ENCODE data around the gene GET4. TPM values are rescaled to one million over a fixed set of nuclear protein-coding genes. Genes with fewer than 3 reads are reported as not detected.

Gene GET4
- total RNA-seq, 2 experiments from 2014 or later: 32.1 to 36.3 TPM

DNA sequence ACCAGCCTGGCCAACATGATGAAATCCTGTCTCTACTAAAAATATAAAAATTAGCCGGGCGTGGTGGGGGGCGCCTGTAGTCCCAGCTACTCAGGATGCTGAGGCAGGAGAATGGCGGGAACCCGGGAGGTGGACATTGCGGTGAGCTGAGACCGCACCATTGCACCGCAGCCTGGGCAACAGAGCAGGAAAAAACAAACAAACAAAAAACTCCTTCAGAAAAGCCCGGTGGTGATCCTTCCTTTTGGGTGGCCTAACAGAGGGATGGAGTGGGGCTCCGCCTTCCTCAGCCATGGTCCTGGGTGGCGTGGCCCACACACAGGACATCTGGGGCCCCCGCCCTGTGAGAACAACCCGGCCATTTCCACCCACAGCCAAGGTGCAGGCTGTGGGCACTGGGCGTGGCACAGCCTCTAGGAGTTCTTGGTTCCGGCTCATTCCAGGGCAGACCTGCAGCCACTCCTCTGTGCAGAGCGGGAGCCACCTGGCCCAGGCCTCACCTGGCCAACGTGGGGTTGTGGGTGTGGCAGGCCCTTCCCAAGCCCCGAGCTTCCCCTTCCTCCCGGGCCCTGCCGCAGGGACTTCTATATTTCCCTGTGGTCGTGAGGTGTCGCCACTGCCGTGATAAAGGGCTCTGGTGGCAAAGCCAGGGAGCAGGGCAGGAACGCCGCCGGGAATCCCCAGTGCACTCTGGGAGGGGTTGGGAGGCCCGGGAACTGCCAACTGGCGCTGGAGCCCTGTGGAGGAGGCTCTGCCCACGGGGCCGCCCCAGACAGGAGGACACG is 37.6 kb downstream of the GET4 start:
- Mint-ChIP-seq H3K9me3 (no peaks in the 10 kb centered on the region), H3K27me3 (peaks cover 4% of the 10 kb centered on the region), H3K36me3 (ENCODE audit: low read depth) (no peaks in the 10 kb centered on the region), H3K4me1 (peaks cover 10% of the 10 kb centered on the region), H3K4me3 (no peak overlapping the region), H3K27ac (no peak overlapping the region)
- ChIA-PET CTCF (interaction anchor here (0.6 to 2.2 kb wide), 4 partner anchors 8 to 1911 kb away, joined by 3 to 4 read pairs (median 4); partner anchors contain the start of gene COX19), POLR2A (no interaction called here)
- no peak for DNase-seq

DNA sequence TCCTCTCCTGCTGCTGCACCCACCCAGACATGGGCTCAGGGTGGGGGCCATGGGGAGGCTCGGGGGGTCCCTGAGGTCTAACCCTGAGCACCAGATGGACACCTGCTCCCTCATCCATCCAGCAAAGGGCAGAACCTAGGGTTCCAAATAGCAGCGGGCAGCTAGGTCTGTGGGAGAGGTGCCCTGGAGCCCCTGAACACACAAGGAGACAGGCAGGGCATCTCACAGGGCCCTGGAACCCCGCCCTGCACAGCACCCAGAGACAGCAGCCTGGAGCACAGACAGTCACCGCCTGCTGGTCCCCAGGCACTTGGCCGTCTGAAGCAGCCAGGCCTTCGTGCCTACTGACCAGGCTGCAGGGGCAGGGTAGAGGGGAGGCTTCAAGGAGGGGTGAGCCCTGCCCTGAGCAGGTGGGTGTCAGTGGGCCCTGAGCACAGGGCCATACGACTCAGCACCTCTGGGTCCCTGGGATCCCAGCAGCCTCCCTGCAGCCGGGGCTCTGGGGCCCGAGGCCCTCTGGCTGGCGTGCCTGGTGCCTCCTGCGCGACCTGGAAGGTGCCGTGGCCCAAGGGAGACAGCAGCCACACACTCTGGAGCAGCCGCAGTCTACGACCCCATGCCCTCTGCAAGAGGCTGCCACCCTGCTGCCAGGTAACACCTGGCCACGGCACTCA is 38.3 kb downstream of the GET4 start:
- H3K4me3 Mint-ChIP-seq: no peak overlapping the region
- POLR2A ChIA-PET: no interaction called here

DNA sequence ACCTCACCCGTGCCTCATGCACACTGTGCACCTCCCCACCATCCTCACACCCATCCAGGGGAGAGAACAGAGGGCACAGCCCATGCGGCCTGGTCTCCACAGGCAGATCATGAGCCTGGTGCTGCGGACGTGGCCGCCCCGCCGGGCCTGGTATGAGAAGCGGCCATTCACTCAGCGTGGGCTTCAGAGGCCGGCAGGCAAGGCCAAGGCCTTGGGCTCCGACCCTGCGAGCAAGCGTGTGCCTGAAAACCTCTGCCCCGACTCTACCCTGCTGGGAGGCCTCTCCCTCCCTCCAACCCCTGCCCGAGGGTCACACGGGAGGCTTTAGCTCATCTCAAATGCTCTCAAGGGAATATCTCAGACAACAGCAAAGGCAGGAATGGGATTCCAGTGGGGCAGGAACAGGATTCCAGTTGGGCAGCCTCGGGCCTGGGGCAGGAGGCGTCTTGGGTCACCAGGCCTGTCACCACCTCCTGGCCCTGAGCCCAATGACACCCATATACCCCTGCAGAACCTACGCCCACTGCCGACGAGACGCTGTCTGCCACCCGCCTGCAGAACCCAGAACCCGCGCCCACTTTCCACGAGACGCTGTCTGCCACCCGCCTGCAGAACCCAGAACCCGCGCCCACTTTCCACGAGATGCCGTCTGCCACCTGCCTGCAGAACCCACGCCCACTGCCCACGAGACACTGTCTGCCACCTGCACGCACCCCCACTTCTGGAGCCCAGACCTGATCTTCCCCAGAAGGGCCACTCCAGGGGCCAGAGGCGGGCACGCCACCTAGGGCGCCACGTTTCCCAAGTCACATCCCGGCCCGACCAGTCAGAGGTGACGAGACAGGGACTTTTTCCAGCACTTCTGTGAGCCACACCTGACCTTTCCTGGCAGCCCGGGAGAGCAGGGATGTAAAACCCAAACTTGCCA is 39.2 kb downstream of the GET4 start:
- Mint-ChIP-seq H3K36me3 (ENCODE audit: low read depth) (no peaks in the 10 kb centered on the region), H3K27ac (peak overlapping the region; percentile 46), H3K27me3 (no peaks in the 10 kb centered on the region), H3K4me3 (no peak overlapping the region), H3K4me1 (peaks cover 3% of the 10 kb centered on the region), H3K9me3 (no peaks in the 10 kb centered on the region)
- no peak for DNase-seq
- ChIA-PET POLR2A (no interaction called here), CTCF (no interaction called here)

More for the DNA sequence above, 38.3 kb downstream of the GET4 start:
- CTCF ChIA-PET: interaction anchor here (1.0 kb wide), 1 partner anchor 60 kb away, joined by 3 read pairs; the partner anchor contains the start of gene COX19
- Mint-ChIP-seq H3K27me3 (peaks cover 4% of the 10 kb centered on the region), H3K36me3 (ENCODE audit: low read depth) (no peaks in the 10 kb centered on the region), H3K9me3 (no peaks in the 10 kb centered on the region), H3K27ac (no peak overlapping the region), H3K4me1 (peaks cover 11% of the 10 kb centered on the region)
- DNase-seq: no peak

DNA sequence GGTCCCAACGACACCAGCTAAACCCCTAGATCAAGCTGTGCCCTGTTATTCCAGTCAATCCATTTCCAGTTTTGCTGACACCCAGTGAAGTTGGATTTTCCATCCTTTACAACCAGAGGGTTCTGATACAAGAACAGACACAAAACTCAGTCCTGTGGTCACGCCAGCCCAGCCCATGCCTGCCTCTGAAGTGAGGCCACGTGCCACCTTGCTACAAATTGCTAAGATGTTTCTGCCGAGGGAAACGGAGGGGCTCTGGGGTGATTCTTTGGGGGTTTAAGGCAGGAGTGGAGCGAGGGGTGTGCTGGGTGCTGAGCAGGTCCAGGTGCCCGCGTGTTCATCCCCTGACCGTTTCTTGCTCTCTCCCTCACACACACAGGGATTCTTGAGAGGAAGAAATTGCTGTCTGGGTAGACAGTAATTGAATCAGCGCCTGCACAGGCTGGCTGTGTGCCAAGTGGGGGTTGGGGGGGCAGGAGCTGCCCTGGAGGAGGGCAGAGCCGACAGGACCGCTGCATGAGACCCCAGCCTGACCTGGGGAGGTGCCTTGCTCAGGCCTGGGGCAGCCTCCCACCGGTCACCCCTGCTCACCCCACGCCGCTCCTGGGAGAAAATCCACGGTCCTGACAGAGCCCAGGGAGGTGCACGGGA is 40.1 kb downstream of the GET4 start:
- no peaks in the 10 kb centered on the region for H3K27me3 Mint-ChIP-seq
- DNase-seq: no peak
- peaks cover 11% of the 10 kb centered on the region for H3K4me1 Mint-ChIP-seq
- no peaks in the 10 kb centered on the region for H3K36me3 Mint-ChIP-seq (ENCODE audit: low read depth)
- H3K27ac Mint-ChIP-seq: no peak overlapping the region
- H3K9me3 Mint-ChIP-seq: no peaks in the 10 kb centered on the region
- no peak overlapping the region for H3K4me3 Mint-ChIP-seq
- POLR2A ChIA-PET: no interaction called here
- CTCF ChIA-PET: interaction anchor here (2.3 kb wide), 1 partner anchor 8 kb away, joined by 8 read pairs; no protein-coding TSS in a partner anchor

DNA sequence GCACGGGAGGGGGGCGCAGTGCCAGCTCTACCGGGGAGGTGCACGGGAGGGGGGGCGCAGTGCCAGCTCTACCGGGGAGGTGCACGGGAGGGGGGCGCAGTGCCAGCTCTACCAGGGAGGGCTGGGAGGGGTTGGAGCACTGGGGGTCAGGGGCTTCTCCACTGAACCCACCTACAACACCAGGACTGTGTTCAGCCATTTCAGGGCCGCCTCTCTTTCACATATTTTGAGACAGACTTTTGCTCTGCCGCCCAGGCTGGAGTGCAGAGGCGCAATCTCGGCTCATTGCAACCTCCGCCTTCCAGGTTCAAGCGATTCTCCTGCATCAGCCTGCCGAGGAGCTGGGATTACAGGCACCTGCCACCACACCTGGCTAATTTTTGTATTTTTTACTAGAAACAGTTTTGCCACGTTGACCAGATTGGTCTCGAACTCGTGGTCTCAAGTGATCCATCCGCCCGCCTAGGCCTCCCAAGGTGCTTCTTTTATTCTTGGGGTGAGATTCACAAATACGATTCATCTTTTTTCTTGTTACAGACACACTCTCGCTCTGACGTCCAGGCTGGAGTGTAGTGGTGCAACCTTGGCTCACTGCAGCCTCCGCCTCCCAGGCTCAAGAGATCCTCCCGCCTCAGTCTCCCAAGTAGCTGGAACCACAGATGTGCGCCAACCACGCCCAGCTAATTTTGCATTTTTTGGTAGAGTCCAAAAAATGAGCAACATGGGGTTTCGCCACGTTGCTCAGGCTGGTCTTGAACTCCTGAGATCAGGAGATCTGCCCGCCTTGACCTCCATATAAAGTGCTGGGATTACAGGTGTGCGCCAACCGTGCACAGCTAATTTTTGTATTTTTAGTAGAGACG is 41.1 kb downstream of the GET4 start:
- no peak for DNase-seq
- no peaks in the 10 kb centered on the region for H3K27me3 Mint-ChIP-seq

DNA sequence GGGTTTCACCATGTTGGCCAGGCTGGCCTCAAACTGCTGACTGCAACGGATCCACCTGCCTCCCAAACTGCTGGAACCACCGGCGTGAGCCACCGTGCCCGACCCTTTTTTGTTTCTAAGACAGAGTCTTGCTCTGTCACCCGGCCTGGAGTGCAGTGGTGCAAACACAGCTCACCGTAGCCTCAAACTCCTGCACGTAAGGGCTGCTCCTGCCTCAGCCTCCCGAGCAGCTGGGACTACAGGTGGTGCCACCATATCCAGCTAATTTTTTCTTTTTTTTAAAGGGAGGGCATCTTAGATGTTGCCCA is 41.7 kb downstream of the GET4 start:
- Mint-ChIP-seq H3K27me3 (no peaks in the 10 kb centered on the region), H3K4me1 (peaks cover 22% of the 10 kb centered on the region), H3K9me3 (no peaks in the 10 kb centered on the region), H3K27ac (no peak overlapping the region), H3K4me3 (no peak overlapping the region), H3K36me3 (ENCODE audit: low read depth) (no peaks in the 10 kb centered on the region)
- ChIA-PET POLR2A (no interaction called here), CTCF (interaction anchor here (1.1 to 2.3 kb wide), 2 partner anchors 9 to 75 kb away, joined by 3 to 8 read pairs; no protein-coding TSS in a partner anchor)
- no peak for DNase-seq

More for the DNA sequence above, 41.1 kb downstream of the GET4 start:
- H3K9me3 Mint-ChIP-seq: no peaks in the 10 kb centered on the region
- ChIA-PET POLR2A (no interaction called here), CTCF (interaction anchor here (1.1 to 2.3 kb wide), 2 partner anchors 9 to 76 kb away, joined by 3 to 8 read pairs; no protein-coding TSS in a partner anchor)
- no peaks in the 10 kb centered on the region for H3K36me3 Mint-ChIP-seq (ENCODE audit: low read depth)
- peaks cover 19% of the 10 kb centered on the region for H3K4me1 Mint-ChIP-seq
- H3K27ac Mint-ChIP-seq: no peak overlapping the region
- H3K4me3 Mint-ChIP-seq: no peak overlapping the region

DNA sequence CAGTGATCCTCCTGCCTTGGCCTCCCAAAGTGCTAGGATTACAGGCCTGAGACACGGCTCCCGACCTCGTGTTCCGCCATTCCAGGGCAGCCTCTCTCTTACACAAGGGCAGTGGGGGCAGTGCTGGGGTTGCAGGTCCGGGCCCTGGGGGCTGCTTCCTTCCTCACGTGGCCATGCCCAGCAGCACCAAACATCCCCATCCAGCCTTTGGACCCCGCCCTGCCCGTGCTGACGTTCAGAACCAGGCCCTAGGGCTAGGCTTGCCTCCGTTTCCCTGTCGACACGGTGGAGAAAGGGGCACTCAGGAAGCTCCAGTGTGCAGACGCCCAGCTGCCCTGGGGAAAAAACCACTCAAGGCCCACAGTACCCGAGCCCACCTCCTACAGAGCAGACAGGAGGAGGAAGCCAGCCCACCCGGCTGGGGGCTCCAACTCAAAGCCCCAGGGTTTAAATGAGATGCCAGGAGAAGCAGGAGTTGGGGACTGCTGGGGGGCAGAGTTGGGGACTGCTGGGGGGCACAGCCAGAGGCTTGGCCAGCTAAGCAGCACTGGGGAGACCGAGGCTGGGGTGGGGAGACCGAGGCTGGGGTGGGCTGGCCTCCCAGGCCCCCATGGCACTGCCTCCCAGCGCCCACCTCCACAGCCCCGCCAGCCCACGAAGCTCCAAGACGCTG is 42.2 kb downstream of the GET4 start:
- H3K4me1 Mint-ChIP-seq: peaks cover 27% of the 10 kb centered on the region
- no peaks in the 10 kb centered on the region for H3K9me3 Mint-ChIP-seq
- H3K36me3 Mint-ChIP-seq (ENCODE audit: low read depth): no peaks in the 10 kb centered on the region
- DNase-seq: no peak
- ChIA-PET CTCF (interaction anchor here (1.1 to 2.3 kb wide), 2 partner anchors 10 to 75 kb away, joined by 3 to 8 read pairs; no protein-coding TSS in a partner anchor), POLR2A (no interaction called here)
- no peaks in the 10 kb centered on the region for H3K27me3 Mint-ChIP-seq
- no peak overlapping the region for H3K27ac Mint-ChIP-seq
- no peak overlapping the region for H3K4me3 Mint-ChIP-seq

DNA sequence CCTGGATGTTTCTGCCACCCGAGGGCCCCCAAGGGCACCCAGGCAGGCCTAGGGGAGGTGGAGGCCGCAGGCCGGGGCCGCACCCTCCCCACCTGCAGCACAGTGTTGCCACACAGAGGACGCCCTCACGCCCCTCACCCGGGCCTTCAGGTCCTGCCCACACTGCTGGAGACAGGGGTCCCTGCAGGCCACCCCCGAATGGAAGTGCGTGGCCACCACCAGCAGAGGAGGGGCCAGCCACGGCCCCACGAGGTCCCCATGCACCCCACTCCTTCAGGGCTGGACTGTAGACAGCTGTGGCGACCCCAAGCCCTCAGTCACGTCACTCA is 42.7 kb downstream of the GET4 start:
- ChIA-PET POLR2A (no interaction called here), CTCF (interaction anchor here (2.3 kb wide), 1 partner anchor 10 kb away, joined by 8 read pairs; no protein-coding TSS in a partner anchor)
- no peak for DNase-seq
- Mint-ChIP-seq H3K4me3 (no peak overlapping the region), H3K27ac (no peak overlapping the region), H3K27me3 (no peaks in the 10 kb centered on the region), H3K9me3 (no peaks in the 10 kb centered on the region), H3K36me3 (ENCODE audit: low read depth) (no peaks in the 10 kb centered on the region), H3K4me1 (peaks cover 29% of the 10 kb centered on the region)

DNA sequence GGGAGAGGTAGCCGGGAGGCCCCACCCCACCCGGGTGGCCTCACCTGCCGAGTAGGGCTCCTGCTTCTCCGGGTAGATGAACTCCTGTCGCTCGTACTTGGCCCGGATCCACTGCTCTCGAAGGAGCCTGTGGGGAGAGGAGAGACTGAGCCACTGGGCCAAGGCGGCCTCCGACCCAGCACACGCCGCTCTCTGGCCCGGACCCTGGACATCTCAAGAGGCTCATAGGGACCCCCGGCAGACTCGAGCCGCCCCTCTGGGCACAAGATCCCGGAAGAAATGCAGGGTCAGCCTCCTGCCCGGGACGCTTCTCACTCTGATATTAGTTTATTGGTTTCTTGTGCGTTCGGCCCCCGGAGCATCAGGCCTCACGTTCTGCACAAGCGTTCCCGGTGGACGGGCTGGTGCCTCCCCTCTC is 43.6 kb downstream of the GET4 start:
- H3K27ac Mint-ChIP-seq: no peak overlapping the region
- CTCF ChIA-PET: no interaction called here
- no peak for DNase-seq
- H3K4me1 Mint-ChIP-seq: peaks cover 34% of the 10 kb centered on the region
- POLR2A ChIA-PET: no interaction called here
- no peaks in the 10 kb centered on the region for H3K27me3 Mint-ChIP-seq
- no peak overlapping the region for H3K4me3 Mint-ChIP-seq
- H3K9me3 Mint-ChIP-seq: no peaks in the 10 kb centered on the region
- no peaks in the 10 kb centered on the region for H3K36me3 Mint-ChIP-seq (ENCODE audit: low read depth)

DNA sequence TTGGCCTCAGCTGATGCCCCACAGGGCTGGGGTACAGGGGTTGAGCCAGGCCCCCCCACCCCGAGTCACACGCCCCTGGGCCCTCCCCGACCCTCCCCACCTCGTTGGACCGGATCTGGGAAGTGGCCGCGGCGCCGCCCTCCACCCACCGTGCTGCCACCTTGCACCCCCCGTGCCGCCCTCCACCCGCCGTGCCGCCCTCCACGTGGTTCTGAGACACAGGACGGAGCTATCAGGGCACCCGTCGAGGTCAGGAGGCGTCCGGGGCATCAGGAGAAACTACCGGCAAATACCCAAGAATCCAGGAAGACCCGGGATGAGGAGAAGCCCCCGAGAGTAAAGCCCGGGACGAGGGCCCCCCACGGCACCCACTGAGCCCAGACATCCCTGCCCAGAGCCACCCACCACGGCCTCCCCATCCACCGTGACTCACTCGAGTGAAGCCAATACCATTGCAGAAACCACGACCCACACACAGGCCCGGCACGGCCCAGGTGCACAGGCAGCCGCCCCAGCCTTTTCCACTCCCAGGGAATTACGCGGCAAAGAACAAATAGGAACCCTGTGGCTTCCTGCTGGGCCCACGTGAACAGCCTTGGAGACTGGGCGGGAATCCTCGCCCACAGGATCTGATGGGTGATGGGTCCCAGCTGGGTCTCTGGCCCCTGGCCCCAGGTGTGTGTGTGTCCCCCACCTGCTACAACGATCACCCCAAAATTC is 44.2 kb downstream of the GET4 start:
- Mint-ChIP-seq H3K4me1 (peaks cover 35% of the 10 kb centered on the region), H3K36me3 (ENCODE audit: low read depth) (no peaks in the 10 kb centered on the region), H3K27me3 (no peaks in the 10 kb centered on the region), H3K4me3 (no peak overlapping the region), H3K27ac (peak overlapping the region; percentile 82), H3K9me3 (no peaks in the 10 kb centered on the region)
- ChIA-PET POLR2A (no interaction called here), CTCF (interaction anchor here (0.8 to 3.5 kb wide), 2 partner anchors 8 to 11 kb away, joined by 3 to 19 read pairs; no protein-coding TSS in a partner anchor)
- DNase-seq: no peak

DNA sequence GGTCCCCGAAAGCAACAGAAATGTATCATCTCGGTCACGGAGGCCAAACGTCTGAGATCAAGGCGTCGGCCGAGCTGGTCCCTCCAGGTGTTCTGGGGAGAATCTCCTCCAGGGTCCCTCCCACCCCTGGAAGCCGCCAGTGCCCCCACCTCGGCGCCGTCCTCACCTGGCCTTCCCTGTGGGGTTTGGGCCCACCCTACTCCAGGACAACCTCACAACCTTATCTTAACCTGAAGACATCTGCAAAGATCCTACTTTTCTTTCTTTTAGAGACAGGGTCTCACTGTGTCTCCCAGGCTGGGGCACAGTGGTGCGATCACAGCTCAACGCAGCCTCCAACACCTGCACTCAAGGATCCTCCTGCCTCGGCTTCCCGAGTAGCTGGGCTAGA is 44.7 kb downstream of the GET4 start:
- H3K4me3 Mint-ChIP-seq: no peak overlapping the region
- H3K27ac Mint-ChIP-seq: peak overlapping the region; percentile 82
- no peaks in the 10 kb centered on the region for H3K36me3 Mint-ChIP-seq (ENCODE audit: low read depth)
- no peaks in the 10 kb centered on the region for H3K27me3 Mint-ChIP-seq
- POLR2A ChIA-PET: no interaction called here
- no peaks in the 10 kb centered on the region for H3K9me3 Mint-ChIP-seq
- H3K4me1 Mint-ChIP-seq: peaks cover 36% of the 10 kb centered on the region
- no peak for DNase-seq
- CTCF ChIA-PET: interaction anchor here (0.8 to 3.5 kb wide), 2 partner anchors 9 to 12 kb away, joined by 3 to 19 read pairs; no protein-coding TSS in a partner anchor

All from activated CD4-positive, alpha-beta T cell treated with anti-CD3 and anti-CD28 coated beads, Interleukin-2, amount 10 ng/mL, durations not matched to agents 7 days and 5 days (primary cell).